Trophoblast cell (in vitro differentiated cells and primary cell): ENCODE data around the gene SERPINE2.

Experiments
- DNase-seq, 2 donors: peaks; one replicate each; pipeline ENCODE4 v3.0.0-alpha.2; 2016
- H2AFZ ChIP-seq: 2 replicates; pipeline ENCODE4 v1.6.1; 2013; ENCODE audit warnings: low read length, moderate library complexity, mild to moderate bottlenecking; ENCODE audit not compliant: insufficient read depth, poor library complexity
- H2AK5ac ChIP-seq: 2 replicates; pipeline ENCODE4 v1.6.1; 2013; ENCODE audit warnings: mild to moderate bottlenecking, low read length
- H2BK120ac ChIP-seq: 2 replicates; pipeline ENCODE4 v1.6.1; 2013; ENCODE audit warnings: low read length, mild to moderate bottlenecking, moderate library complexity; ENCODE audit not compliant: insufficient read depth, poor library complexity
- H2BK12ac ChIP-seq: 2 replicates; pipeline ENCODE4 v1.6.1; 2013; ENCODE audit warnings: mild to moderate bottlenecking, low read length, moderate library complexity
- H2BK5ac ChIP-seq: 2 replicates; pipeline ENCODE4 v1.6.1; 2013; ENCODE audit warnings: low read length, low read depth, moderate library complexity, mild to moderate bottlenecking; ENCODE audit not compliant: poor library complexity
- H3K14ac ChIP-seq: 2 replicates; pipeline ENCODE4 v1.6.1; 2013; ENCODE audit warnings: mild to moderate bottlenecking, low read length
- H3K18ac ChIP-seq: 2 replicates; pipeline ENCODE4 v1.6.1; 2013; ENCODE audit warnings: mild to moderate bottlenecking, low read length
- H3K23ac ChIP-seq: 2 replicates; pipeline ENCODE4 v1.6.1; 2013; ENCODE audit warnings: low read length
- H3K27ac ChIP-seq: 2 replicates; pipeline ENCODE4 v1.5.1; 2013; ENCODE audit warnings: low read depth, mild to moderate bottlenecking, inconsistent platforms, low read length, moderate library complexity
- H3K27me3 ChIP-seq: 2 replicates; pipeline ENCODE4 v1.6.1; 2013; ENCODE audit warnings: inconsistent platforms, mild to moderate bottlenecking, low read length, moderate library complexity; ENCODE audit not compliant: insufficient read depth
- H3K36me3 ChIP-seq, 2 experiments: 1 replicate in 1 of 2; 2 replicates in 1 of 2; pipeline ENCODE4 v1.6.1; 2013; ENCODE audit warnings: low read length in 2 of 2, mild to moderate bottlenecking in 2 of 2, moderate library complexity in 1 of 2; ENCODE audit not compliant: insufficient read depth in 2 of 2, control insufficient read depth in 1 of 2
- H3K4ac ChIP-seq: 2 replicates; pipeline ENCODE4 v1.6.1; 2013; ENCODE audit warnings: low read depth, mild to moderate bottlenecking, low read length, moderate library complexity
- H3K4me1 ChIP-seq, 2 experiments: 1 replicate in 1 of 2; 2 replicates in 1 of 2; pipeline ENCODE4 v1.6.1; 2013; ENCODE audit warnings: low read length in 2 of 2, mild to moderate bottlenecking in 2 of 2, moderate library complexity in 1 of 2; ENCODE audit not compliant: insufficient read depth in 2 of 2, control insufficient read depth in 1 of 2
- H3K4me2 ChIP-seq: 2 replicates; pipeline ENCODE4 v1.6.1; 2013; ENCODE audit warnings: inconsistent platforms, mild to moderate bottlenecking, low read length, moderate library complexity
- H3K4me3 ChIP-seq: 2 replicates; pipeline ENCODE4 v1.5.1; 2013; ENCODE audit warnings: mild to moderate bottlenecking, low read depth, low read length, inconsistent platforms
- H3K79me1 ChIP-seq: one replicate; pipeline ENCODE4 v1.6.1; 2013; ENCODE audit warnings: low read length
- H3K79me2 ChIP-seq: 2 replicates; pipeline ENCODE4 v1.6.1; 2013; ENCODE audit warnings: low read length, mild to moderate bottlenecking; ENCODE audit not compliant: control insufficient read depth, insufficient read depth, poor library complexity
- H3K9ac ChIP-seq: 2 replicates; pipeline ENCODE4 v1.6.1; 2013; ENCODE audit warnings: mild to moderate bottlenecking, low read length
- H3K9me3 ChIP-seq: 2 replicates; pipeline ENCODE4 v1.6.1; 2013; ENCODE audit warnings: low read depth, mild to moderate bottlenecking, control low read depth, inconsistent platforms, low read length; ENCODE audit not compliant: insufficient read depth
- H4K12ac ChIP-seq: 2 replicates; pipeline ENCODE4 v1.6.1; 2013; ENCODE audit warnings: low read depth, mild to moderate bottlenecking, low read length, moderate library complexity
- H4K8ac ChIP-seq: 2 replicates; pipeline ENCODE4 v1.6.1; 2013; ENCODE audit warnings: low read depth, mild to moderate bottlenecking, low read length, moderate library complexity
- H4K91ac ChIP-seq: one replicate; pipeline ENCODE4 v1.6.1; 2013; ENCODE audit warnings: low read depth, mild to moderate bottlenecking, low read length, moderate library complexity
- WGBS: extraction: QIAGEN DNeasy Blood & Tissue Kit; methylation state at CpG from one replicate; pipeline ENCODE4 v1.1.7; 2013; ENCODE audit warnings: missing lambda C conversion rate; ENCODE audit not compliant: insufficient read length, insufficient coverage; ENCODE audit errors: extremely low coverage; 5-methylcytosine and 5-hydroxymethylcytosine counted together

The SERPINE2 gene

DNA sequence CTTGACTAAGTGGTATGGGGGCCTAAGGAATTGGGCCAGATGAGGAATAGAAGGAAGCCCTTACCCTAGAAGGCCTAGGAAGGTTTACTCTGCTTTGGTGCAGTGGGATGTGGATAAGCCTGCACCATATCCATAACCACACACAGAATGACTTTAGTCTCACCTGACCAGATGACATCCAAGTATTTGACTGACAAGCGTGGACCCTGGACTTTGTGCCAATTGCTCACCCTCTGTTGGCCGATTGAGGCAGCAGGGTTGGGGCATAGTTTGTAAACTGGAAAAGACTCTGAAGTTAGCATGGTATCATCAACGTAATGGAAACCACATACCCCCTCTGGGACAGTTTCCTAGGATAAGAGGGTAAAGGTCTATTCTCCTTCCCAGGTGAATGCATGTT is 36.5 kb upstream of the SERPINE2 start:
- H2BK120ac ChIP-seq = no peak overlapping the region
- no peak overlapping the region for H3K4ac ChIP-seq
- no peak overlapping the region for H3K9ac ChIP-seq
- H3K4me3 ChIP-seq = no peak overlapping the region
- no peak for DNase-seq
- no peak overlapping the region for H3K4me2 ChIP-seq
- H2BK12ac ChIP-seq = no peak overlapping the region
- H2AK5ac ChIP-seq = no peak overlapping the region
- H3K27ac ChIP-seq = no peak overlapping the region
- H2AFZ ChIP-seq = no peak overlapping the region
- H4K12ac ChIP-seq = no peak overlapping the region
- H3K79me2 ChIP-seq = peaks cover 1% of the 10 kb centered on the region
- no peak overlapping the region for H4K91ac ChIP-seq
- H3K18ac ChIP-seq = no peak overlapping the region
- no peak overlapping the region for H3K23ac ChIP-seq
- H3K36me3 ChIP-seq = no peaks in the 10 kb centered on the region
- H3K14ac ChIP-seq = no peak overlapping the region
- H3K27me3 ChIP-seq = no peaks in the 10 kb centered on the region
- H4K8ac ChIP-seq = no peak overlapping the region
- H2BK5ac ChIP-seq = no peak overlapping the region
- WGBS = no CpG with 5 or more reads among the region's 3 CpGs
- no peaks in the 10 kb centered on the region for H3K79me1 ChIP-seq
- H3K4me1 ChIP-seq = peaks cover 3 to 4% of the 10 kb centered on the region in 2 experiments
- peaks cover 1% of the 10 kb centered on the region for H3K9me3 ChIP-seq

DNA sequence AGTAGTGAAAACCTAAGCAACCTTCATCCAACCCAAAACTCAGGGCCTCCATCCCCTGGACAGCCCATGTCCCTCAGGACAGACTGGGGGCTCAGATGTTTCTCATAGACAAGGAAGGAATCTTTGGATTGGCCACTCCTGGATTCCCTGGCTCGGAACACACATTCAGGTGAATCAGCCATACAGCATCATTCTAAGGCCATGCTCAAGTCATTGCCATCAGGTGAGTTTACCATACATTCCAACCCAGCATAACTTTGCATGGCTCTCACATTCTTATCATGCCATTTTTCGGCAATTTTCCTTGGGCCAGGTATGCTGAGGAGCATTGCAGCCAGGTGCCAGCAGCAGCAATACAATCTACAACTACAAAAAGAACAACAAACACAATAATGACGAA is 34.6 kb upstream of the SERPINE2 start:
- Histone ChIP-seq H4K8ac (no peak overlapping the region), H3K79me2 (peaks cover 1% of the 10 kb centered on the region), H3K4me2 (no peak overlapping the region), H4K91ac (no peak overlapping the region), H2AK5ac (no peak overlapping the region), H3K14ac (no peak overlapping the region), H3K27me3 (no peaks in the 10 kb centered on the region), H3K27ac (no peak overlapping the region), H2BK5ac (no peak overlapping the region), H3K23ac (no peak overlapping the region), H2AFZ (no peak overlapping the region), H3K4ac (no peak overlapping the region), H3K4me1 (peaks cover 3 to 4% of the 10 kb centered on the region in 2 experiments), H3K4me3 (no peak overlapping the region), H3K79me1 (no peaks in the 10 kb centered on the region), H2BK120ac (no peak overlapping the region), H3K9me3 (peaks cover 1% of the 10 kb centered on the region), H3K9ac (no peak overlapping the region), H4K12ac (no peak overlapping the region), H3K18ac (no peak overlapping the region), H2BK12ac (no peak overlapping the region), H3K36me3 (no peaks in the 10 kb centered on the region)
- DNase-seq = peak; percentile 89 to 96
- WGBS = no CpG with 5 or more reads among the region's 3 CpGs

DNA sequence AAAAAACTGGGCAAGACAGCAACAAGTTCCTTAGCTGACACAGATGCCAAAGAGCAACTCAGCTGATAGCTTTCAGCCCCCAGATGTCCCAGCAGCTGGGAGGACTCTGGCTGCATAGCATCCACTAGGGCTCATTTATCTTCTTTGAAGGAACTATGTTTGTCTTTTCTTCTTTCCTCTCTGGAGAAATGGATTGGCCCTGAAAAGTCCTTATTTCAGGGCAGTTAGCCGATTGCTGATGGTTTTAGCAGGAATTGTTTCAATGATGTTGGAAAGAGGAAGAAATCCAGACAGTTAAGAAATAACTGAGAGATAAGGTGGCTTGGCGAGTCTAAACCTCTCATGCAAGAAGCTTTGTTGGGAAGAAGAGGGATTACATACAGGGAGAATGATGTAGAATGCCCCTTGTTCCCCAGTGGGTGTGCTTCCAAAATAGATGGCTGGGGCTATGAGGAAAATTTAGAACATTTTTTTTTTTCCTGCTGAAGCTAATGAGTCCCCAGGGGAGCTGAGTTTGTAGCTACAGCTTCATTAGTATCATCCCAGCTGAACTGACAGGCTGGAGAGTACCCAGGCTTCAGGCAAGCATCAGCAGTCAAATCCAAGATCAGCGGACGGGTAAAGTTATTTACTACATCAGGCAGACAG is 33.6 kb upstream of the SERPINE2 start:
- no peak overlapping the region for H2BK12ac ChIP-seq
- H3K14ac ChIP-seq = no peak overlapping the region
- H3K9me3 ChIP-seq = peaks cover 1% of the 10 kb centered on the region
- H2BK5ac ChIP-seq = no peak overlapping the region
- H3K27ac ChIP-seq = no peak overlapping the region
- H4K12ac ChIP-seq = no peak overlapping the region
- H3K4me3 ChIP-seq = no peak overlapping the region
- peak; percentile 52 to 79 for DNase-seq
- H3K18ac ChIP-seq = no peak overlapping the region
- no peak overlapping the region for H2AK5ac ChIP-seq
- WGBS = no CpG with 5 or more reads among the region's 4 CpGs
- H2AFZ ChIP-seq = no peak overlapping the region
- no peaks in the 10 kb centered on the region for H3K36me3 ChIP-seq
- peaks cover 1% of the 10 kb centered on the region for H3K79me2 ChIP-seq
- no peak overlapping the region for H3K9ac ChIP-seq
- no peak overlapping the region for H4K91ac ChIP-seq
- H3K79me1 ChIP-seq = no peaks in the 10 kb centered on the region
- H3K4me1 ChIP-seq = no peaks in the 10 kb centered on the region
- H4K8ac ChIP-seq = no peak overlapping the region
- H3K23ac ChIP-seq = no peak overlapping the region
- H3K27me3 ChIP-seq = no peaks in the 10 kb centered on the region
- no peak overlapping the region for H3K4ac ChIP-seq
- no peak overlapping the region for H3K4me2 ChIP-seq
- no peak overlapping the region for H2BK120ac ChIP-seq

DNA sequence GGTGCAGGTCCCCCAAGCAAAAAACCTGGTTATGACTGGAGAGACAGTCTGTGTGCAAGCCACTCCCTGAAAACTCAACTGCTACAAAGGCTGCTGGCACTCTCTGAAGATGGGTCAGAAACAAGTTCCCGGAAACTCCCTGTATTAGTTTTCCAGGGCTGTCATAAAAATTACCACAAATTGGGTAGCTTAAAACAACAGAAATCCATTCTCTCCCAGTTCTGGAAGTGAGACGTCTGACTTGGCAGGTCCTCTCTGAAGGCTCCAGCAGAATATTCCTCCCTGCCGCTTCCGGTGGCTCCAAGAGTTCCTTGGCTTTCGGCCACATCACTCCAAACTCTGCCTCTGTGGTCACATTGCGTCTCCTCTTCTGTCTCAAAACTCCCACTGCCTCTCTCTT is 30.1 kb upstream of the SERPINE2 start:
- Histone ChIP-seq H3K27ac (no peak overlapping the region), H3K9me3 (no peaks in the 10 kb centered on the region), H3K4me1 (no peaks in the 10 kb centered on the region), H3K27me3 (no peaks in the 10 kb centered on the region), H3K36me3 (no peaks in the 10 kb centered on the region), H3K18ac (no peak overlapping the region), H3K4ac (no peak overlapping the region), H4K8ac (no peak overlapping the region), H2AFZ (no peak overlapping the region), H2BK5ac (no peak overlapping the region), H3K79me2 (no peaks in the 10 kb centered on the region), H2BK12ac (no peak overlapping the region), H4K91ac (no peak overlapping the region), H2AK5ac (no peak overlapping the region), H3K4me3 (no peak overlapping the region), H3K4me2 (no peak overlapping the region), H3K23ac (no peak overlapping the region), H3K9ac (no peak overlapping the region), H3K14ac (no peak overlapping the region), H3K79me1 (no peaks in the 10 kb centered on the region), H2BK120ac (no peak overlapping the region), H4K12ac (no peak overlapping the region)
- DNase-seq = no peak
- no CpG with 5 or more reads among the region's 6 CpGs for WGBS
